Stimulated activated CD8-positive, alpha-beta memory T cell treated with anti-CD3 and anti-CD28 coated beads, Interleukin-12 subunit alpha, Interleukin-12 subunit beta, amount 100 ng/mL, for 24 hours (primary cell): Measurements from ENCODE around the gene GPATCH3.
"Not testable (repeated sequence)": the region's sequence is repeated elsewhere in the genome, so short reads cannot be mapped to it uniquely, and the experiment has no call there.

Experiments
- DNase-seq: peaks from one replicate; pipeline ENCODE4 v3.0.0-alpha.2; 2020; ENCODE audit errors: extremely low read depth

Gene GPATCH3

DNA sequence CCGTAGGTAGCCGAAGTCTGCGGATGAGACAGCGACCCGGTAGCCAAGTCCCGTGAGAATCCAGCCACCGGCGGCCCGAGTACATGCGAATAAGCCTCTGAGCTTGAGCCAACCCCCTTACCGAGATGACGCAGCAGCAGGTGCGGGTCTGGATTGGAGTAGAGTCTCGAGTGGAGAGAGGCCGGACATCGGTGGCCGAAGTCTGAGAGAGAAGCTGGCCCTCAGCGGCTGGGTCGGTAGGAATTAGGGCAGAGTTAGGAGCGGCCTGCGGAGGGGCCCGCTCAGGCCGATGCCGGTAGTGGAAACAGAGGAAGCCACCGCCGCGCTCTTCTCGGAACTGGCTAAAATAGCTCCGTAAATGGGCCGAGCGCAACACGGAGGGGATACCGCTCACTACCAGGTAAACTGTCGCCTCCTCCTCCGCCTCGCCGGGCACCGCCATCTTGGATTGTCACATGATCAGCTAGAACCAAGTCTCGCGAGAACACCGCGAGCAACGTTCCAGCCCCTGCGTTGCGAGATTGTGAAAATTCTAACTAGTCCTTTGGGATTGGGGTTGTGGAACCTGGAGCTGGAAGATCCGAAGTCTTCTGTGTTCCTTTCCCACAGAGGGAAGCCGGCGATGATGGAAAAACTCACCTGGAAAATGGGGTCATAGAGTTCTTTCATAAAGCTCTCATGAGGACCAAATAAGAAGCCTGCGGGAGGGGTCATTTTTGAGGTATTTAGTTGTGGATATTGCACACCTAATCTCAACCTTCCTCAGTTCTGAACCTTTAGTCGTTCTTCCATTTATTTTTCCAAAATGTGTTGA lies at the start of gene GPATCH3:
Gene GPATCH3, minus strand, starts transcription at position 467 of the 814 bp plus-strand sequence. Its CDS starts 25 bp downstream, at position 442.
- DNase-seq = peak; percentile 61

- DNase-seq = no peak
Observed at GRCh38 chr1:26949926-26950319, 49.7 kb upstream of the GPATCH3 start.

GRCh38 chr1:26949266-26949925 lies 49.1 kb upstream of the GPATCH3 start:
- DNase-seq = no peak

DNA sequence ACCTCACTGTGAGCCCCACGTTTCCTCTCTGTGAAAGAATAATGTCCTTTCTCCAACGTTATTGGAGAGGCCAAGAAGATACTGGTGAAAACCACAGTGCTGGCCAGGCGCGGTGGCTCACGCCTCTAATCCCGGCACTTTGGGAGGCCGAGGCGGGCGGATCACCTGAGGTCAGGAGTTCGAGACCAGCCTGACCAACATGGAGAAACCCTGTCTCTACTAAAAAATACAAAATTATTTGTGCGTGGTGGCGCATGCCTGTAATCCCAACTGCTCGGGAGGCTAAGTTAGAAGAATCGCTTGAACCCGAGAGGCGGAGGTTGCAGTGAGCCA lies 48.4 kb upstream of the GPATCH3 start:
- DNase-seq = not testable (repeated sequence)

DNA sequence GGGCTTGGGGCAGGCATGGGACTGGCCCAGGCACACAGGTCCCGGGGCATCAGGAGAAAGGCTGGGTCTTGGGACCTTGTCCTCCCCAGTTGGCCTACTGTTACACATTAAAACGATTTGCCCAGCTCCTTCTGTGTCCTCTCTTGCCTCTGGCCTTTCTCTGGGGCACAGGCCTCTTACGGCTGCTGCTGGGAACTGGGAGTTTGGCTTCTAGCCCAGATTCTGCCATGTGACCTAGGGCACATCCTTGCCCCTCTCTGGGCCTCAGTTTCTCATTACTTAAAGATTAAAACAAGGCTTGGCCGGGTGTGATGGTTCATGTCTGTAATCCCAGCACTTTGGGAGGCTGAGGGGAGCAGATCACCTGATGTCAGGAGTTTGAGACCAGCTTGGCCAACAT lies 46.0 kb upstream of the GPATCH3 start:
- no peak for DNase-seq

DNA sequence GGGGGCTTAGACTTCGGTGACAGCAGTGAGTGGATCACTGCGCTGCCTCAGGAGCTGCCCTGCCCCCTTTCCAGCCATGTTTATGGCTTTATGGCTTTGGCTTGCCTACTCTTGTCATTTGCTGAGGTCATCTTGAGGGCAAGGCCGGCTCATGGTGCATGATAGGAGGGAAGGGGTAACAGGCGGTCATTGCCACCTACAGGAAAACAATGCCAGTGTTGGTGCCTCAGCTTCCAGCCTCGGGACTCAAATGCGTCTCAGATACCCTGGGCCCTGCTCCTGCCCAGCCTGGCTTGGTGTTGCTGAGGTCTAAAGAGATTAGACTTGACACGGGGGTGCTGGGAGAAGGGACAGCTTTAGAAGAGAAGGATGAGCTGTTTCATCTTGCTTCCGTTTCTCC lies 45.5 kb upstream of the GPATCH3 start:
- no peak for DNase-seq

GRCh38 chr1:26945138-26945537 lies 44.9 kb upstream of the GPATCH3 start:
- DNase-seq = no peak

DNA sequence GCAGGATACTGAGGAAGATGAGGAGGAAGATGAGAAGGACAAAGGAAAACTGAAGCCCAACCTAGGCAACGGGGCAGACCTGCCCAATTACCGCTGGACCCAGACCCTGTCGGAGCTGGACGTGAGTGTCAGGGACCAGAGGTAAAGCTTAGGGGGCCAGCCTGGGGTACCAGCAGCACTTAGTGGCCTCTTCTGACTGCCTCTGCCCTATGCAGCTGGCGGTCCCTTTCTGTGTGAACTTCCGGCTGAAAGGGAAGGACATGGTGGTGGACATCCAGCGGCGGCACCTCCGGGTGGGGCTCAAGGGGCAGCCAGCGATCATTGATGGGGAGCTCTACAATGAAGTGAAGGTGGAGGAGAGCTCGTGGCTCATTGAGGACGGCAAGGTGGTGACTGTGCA lies 42.4 kb upstream of the GPATCH3 start:
- no peak for DNase-seq

- no peak for DNase-seq
Observed at GRCh38 chr1:26941311-26941710, 41.0 kb upstream of the GPATCH3 start.

DNA sequence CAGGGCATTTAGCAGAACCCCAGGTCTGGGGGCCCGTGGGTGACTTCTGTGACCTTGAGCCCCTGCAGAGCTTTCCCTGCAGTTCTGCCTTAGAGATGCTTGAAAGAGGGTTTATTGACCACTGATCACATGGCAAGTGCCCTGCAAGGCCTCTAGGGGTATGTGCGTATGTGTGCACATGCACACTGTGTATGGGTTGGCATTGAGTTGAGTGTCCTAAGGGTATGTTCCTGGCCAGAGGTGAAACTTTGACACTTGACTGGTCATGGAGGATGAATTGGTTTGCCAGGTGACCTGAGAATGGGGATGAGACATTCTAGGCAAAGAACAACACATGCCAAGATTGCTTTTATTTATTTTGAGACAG lies 38.4 kb upstream of the GPATCH3 start:
- DNase-seq = no peak

DNA sequence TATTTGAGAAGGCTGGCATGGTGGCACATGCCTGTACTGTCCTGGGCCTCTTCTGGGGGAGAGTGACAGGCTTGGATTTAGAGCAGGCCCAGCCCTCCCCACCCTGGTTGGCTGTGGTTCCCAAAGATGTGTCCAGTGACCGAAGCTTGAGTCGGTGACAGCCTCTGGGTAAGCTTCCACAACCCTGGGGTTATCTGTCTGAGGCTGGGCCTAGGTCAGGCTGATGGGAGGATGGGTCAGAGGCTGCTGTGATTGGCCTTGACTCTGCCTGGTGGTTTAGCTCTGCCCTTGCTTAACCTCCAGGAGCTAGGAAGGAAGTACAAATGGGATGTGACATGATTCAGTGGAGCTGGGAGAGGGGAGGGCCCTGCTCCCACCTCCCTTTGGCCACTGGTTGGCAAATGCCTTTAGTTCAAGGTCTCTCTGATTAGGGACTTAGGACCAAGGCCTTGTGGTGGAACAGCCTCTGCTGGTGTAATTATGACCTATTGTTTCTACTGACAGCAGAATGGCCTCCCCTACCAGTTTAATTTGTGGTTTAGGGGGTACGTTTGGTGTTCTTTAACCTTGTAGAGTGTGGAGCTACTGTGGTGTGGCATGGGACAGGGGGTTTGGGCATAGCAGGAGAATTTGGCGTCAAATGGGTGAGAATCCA lies 37.9 kb upstream of the GPATCH3 start:
- DNase-seq = no peak

DNA sequence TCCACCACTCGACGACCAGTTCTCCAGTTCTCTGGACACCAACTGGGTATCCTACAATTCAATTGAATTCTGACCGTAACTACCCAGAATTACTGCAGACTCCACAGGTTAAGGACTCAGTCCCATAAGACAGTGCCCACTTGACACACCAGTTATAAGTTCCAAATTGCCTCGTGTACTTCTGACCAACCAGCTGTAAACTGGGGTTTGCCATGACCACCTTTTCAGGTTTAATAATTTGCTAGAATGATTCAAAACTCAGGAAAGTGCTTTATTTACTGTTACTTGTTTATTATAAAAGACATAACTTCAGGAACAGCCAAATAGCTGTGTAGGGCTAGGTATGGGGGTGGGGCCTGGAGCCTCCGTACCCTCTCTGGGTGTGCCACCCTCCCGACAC lies 36.6 kb upstream of the GPATCH3 start:
- no peak for DNase-seq

DNA sequence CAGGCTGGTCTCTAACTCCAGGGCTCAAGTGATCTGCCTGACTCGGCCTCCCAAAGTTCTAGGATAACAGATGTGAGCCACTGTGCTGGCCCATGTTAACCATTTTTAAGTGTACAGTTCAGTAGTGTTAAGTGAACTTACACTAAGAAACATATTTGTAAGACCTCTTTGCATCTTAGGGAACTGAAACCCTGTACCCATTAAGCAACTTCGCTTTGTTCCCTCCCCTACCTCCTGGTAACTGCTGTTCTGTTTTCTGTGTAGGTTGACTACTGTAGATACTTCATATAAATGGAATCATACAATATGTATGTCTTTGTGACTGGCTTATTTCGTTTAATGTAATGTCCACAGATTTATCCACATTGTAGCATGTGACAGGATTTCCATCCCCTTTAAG lies 32.3 kb upstream of the GPATCH3 start:
- DNase-seq = no peak

GRCh38 chr1:26923711-26924110 lies 23.4 kb upstream of the GPATCH3 start:
- no peak for DNase-seq

DNA sequence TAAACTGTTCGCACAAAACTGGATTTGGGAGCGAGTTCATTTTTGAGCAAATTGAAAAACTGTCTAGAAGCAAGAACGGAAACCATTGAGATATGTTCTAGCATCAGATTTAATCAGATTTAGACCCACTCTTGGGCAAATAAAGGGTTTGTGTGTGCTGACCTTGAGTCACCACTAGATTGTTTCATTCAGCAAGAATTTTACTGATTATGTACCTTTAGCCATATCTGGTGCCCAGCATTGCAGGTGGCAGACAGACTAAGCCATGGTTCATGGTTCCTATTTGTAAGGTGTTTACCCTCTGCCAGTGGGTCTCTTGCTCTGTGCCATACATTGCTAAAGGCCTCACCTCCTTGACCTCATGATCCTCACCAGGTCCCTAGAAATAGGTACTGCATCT lies 22.6 kb upstream of the GPATCH3 start:
- DNase-seq = no peak

- no peak for DNase-seq
Observed at GRCh38 chr1:26922431-26922729, 22.1 kb upstream of the GPATCH3 start.

- peak; percentile 92 for DNase-seq
Observed at GRCh38 chr1:26921540-26922430, 21.5 kb upstream of the GPATCH3 start, which contains the start of gene NUDC. Gene NUDC, plus strand, starts transcription at chr1:26921743. Its CDS starts 106 bp downstream, at chr1:26921849.

GRCh38 chr1:26921126-26921539 lies 20.9 kb upstream of the GPATCH3 start:
- no peak for DNase-seq

DNA sequence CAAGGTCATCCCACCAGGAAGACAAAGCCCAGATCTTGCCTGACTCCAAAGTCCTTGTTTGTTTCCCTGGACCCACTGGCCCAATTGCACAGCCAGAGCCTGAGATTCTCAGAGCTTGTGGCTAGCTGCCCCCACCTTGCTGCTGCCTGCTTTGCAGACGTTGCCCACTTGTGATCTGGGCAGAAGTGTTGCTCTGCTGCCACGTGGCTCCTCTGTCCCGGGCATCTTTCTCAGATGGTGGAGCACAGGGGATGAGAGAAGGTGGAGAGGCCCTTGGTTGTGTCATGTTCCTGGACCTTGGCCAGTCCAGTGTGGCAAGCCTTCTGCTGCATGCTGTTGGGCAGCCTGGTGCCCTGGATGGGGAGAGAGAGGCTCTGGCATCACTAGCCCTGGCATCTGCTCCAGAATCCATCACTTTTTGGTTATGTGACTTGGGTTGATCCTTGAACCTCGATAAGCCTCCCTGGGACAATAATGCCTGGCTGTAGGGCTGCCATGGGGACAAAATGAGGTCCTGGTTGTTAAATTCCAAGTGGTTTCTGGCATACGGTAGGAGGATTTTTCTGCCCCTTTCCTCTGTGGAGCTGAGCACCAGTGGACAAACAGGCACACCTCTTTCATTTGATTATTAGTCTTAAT lies 15.1 kb upstream of the GPATCH3 start:
- no peak for DNase-seq

DNA sequence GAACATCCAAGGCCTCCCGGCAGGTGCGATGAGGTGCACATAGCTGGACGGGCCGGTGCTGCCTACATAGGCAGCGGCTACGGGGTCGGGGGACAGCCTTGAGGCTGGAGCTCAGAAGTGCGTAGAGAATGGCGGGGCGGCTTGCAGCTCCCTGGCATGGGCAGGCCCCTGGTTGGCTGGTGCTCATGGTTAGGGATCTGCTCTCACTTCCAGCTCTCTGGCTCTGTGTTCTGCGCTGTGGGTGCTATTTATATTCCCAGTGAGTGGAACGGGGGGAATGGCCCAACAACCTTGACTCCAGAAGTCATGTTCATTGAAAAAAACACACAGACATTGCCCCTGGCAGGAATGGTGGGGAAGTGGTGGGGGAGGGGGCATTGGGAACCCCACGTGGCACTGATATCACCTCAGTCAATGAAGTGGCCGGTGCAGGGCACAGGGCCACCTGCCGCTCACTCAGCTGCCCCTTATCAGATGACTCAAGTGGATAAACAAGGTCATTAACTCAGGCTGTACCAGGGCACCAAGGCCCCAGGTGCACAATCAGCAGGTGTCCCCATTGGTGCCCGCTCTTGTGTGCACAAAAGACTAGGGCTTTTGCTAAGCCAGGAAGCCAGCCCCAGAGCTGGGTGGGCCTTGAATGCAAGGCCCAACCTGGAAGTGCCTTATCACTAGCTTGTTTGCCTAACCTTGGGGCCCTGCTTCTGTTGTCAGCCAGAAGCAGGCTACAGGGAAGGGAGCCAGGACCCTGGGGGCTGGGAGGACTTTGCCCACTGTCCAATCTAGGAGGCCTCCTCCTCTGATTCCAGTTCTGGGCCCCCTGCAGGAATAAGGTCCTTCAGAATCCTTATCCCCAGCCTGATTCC lies 13.7 kb upstream of the GPATCH3 start, which contains the start of gene NR0B2:
Gene NR0B2, minus strand, starts transcription at position 222 of the 866 bp plus-strand sequence. Its CDS starts 35 bp downstream, at position 187.
- DNase-seq = no peak

DNA sequence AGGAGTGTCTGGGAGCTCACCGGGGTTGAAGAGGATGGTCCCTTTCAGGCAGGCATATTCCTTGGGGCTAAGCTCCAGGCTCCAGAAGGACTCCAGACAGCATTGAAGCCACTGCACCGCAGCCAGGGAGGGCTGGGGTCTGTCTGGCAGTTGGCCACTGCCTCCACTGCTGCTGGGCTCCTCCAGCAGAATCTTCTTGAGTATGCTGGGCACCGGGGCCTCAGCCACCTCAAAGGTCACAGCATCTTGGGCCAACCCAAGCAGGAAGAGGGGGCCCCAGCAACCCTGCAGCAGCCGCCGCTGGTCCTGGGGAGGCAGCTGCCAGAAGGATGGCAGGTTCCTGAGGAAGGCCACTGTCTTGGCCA lies 13.1 kb upstream of the GPATCH3 start:
- no peak for DNase-seq
